Caco-2 (cell line): ENCODE data around the gene DDX39A. TPM values are rescaled to one million over a fixed set of nuclear protein-coding genes. Genes with fewer than 3 reads are reported as not detected.
"Not testable (repeated sequence)": the region's sequence is repeated elsewhere in the genome, so short reads cannot be mapped to it uniquely, and the experiment has no call there.

Source experiments
- BruUV-seq: library from RNA; stranded (reverse); fragments of 400-500 nt; replicated peaks from 2 replicates; lab custom pipeline; 2021; lab: Mats Ljungman, UMichigan
- CTCF ChIA-PET: fragments of 300-600 bp; sonication (Branson Sonifier 250); formaldehyde crosslinking; loops from one replicate; lab custom pipeline; 2022; ENCODE audit warnings: antibody characterized with exemption; lab: Charles Lee
- POLR2A ChIA-PET: fragments of 300-600 bp; sonication (Branson Sonifier 250); formaldehyde crosslinking; loops from one replicate; lab custom pipeline; 2022; ENCODE audit warnings: antibody characterized with exemption; lab: Charles Lee
- DNase-seq, 2 experiments: peaks; one replicate each; pipeline versions ENCODE4 v3.0.0 to v3.0.0-alpha.2; 2020 to 2022
- H3K27me3 ChIP-seq: replicated peaks from 2 replicates; pipeline ENCODE4 v1.6.0; 2011; ENCODE audit warnings: low read length; ENCODE audit not compliant: control insufficient read depth, insufficient read depth
- H3K36me3 ChIP-seq: 2 replicates; pipeline ENCODE4 v1.5.1; 2011; ENCODE audit warnings: low read length; ENCODE audit not compliant: control insufficient read depth, insufficient read depth
- H3K4me1 ChIP-seq: fragments of 250-450 bp; sonication (Bioruptor Pico); 2 replicates; pipeline ENCODE4 v1.5.1; 2020; ENCODE audit warnings: mild to moderate bottlenecking
- H3K4me3 ChIP-seq: 2 replicates; pipeline ENCODE4 v1.5.1; 2011; ENCODE audit warnings: low read depth, mild to moderate bottlenecking, control low read depth, low read length
- H3K9me3 ChIP-seq: fragments of 250-450 bp; sonication (Bioruptor Pico); 2 replicates; pipeline ENCODE4 v1.5.1; 2020; ENCODE audit warnings: mild to moderate bottlenecking, moderate library complexity
- H3K27ac Mint-ChIP-seq: one replicate; pipeline ENCODE4 v1.8.0; 2022; ENCODE audit warnings: mixed read lengths; ENCODE audit not compliant: unreplicated experiment
- H3K27me3 Mint-ChIP-seq: one replicate; pipeline ENCODE4 v1.8.0; 2022; ENCODE audit warnings: mixed read lengths; ENCODE audit not compliant: insufficient read depth, unreplicated experiment
- H3K36me3 Mint-ChIP-seq: one replicate; pipeline ENCODE4 v1.8.0; 2022; ENCODE audit warnings: mild to moderate bottlenecking, mixed read lengths; ENCODE audit not compliant: insufficient read depth, unreplicated experiment
- H3K4me1 Mint-ChIP-seq: one replicate; pipeline ENCODE4 v1.8.0; 2022; ENCODE audit warnings: low read depth, mixed read lengths; ENCODE audit not compliant: unreplicated experiment
- H3K4me3 Mint-ChIP-seq: one replicate; pipeline ENCODE4 v1.8.0; 2022; ENCODE audit warnings: mild to moderate bottlenecking, moderate library complexity, mixed read lengths; ENCODE audit not compliant: unreplicated experiment
- H3K9me3 Mint-ChIP-seq: one replicate; pipeline ENCODE4 v1.8.0; 2022; ENCODE audit warnings: mixed read lengths; ENCODE audit not compliant: unreplicated experiment
- intact Hi-C: fragments of 100-400 bp; cut with micrococcal nuclease; formaldehyde crosslinking; loops from one replicate; pipeline ENCODE4 v1.10.0; 2022; ENCODE audit not compliant: unreplicated experiment
- total RNA-seq: library from RNA; stranded (reverse); gene quantifications from 2 replicates; pipeline ENCODE4 v1.2.3, GENCODE V29; 2022
- TF ChIP-seq, protein P1 (sequence below), 2 experiments: fragments of 200-600 bp in 1 of 2; IDR thresholded peaks; 1 replicate in 1 of 2; 2 replicates in 1 of 2; pipeline versions ENCODE4 v1.5.1 to v1.8.0; 2011 to 2022; ENCODE audit warnings: antibody characterized with exemption in 1 of 2, control low read depth in 1 of 2, inconsistent platforms in 1 of 2, low read depth in 1 of 2, low read length in 1 of 2, mild to moderate bottlenecking in 1 of 2, moderate library complexity in 1 of 2; ENCODE audit not compliant: insufficient read depth in 1 of 2, severe bottlenecking in 1 of 2, unreplicated experiment in 1 of 2

Gene DDX39A
- total RNA-seq, 1 experiment from 2014 or later, result 118 TPM

DNA sequence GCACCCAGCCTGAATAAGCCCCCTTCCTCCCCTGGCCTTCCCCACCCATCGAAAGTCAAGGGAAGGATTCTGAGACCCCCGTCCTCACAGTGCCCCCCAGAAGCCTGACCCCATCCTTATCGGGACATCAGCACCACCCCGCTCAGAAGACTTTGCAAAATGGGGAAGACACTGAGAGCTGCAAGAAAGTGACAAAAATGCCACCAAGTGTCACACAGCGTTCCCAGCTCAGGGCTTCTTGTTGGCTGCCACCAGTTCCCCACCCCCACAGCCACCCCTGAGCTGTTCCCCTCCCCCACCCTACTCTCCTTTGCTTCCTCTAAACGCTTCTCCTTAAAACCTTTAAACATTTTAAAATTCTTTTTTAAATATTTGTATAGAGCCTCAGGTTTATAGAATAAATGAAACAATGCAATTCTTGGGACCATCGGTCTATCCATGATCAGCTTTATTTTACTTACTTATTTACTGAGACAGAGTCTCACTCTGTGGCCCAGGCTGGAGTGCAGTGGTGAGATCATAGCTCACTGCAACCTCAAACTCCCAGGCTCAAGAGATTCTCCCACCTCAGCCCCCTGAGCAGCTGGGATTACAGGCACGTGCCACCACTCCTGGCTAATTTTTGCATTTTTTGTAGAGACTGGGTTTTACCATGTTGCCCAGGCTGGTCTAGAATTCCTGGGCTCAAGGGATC lies 46.6 kb downstream of the DDX39A start:
- BruUV-seq, H3K27me3 Mint-ChIP-seq, H3K36me3 ChIP-seq, DNase-seq, H3K27ac Mint-ChIP-seq, H3K4me3 Mint-ChIP-seq, H3K9me3 Mint-ChIP-seq, H3K4me1 ChIP-seq, H3K36me3 Mint-ChIP-seq, CTCF ChIA-PET, intact Hi-C loops, H3K9me3 ChIP-seq, H3K4me1 Mint-ChIP-seq, H3K27me3 ChIP-seq, H3K4me3 ChIP-seq, POLR2A ChIA-PET: not testable (repeated sequence)

DNA sequence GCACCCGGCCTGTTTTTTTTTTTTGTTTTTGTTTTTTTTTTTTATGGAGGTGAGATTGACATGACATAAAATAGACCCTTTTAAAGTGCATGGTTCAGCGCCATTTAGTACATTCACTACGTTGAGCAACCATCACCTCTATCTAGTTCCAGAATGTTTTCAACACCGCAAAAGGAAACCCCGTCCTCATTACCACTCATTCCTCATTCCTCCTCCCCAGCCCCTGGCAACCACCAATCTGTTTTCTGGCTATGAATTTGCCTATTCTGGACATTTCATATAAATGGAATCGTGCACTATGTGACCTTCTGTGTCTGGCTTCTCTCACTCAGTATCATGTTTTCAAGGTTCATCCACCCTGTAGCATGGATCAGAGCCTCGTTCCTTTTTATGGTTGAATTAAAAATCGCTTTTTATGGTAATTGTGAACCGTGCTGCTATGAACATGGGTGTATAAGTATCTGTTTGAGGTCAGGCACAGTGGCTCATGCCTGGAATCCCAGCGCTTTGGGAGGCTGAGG lies 47.8 kb downstream of the DDX39A start:
- Mint-ChIP-seq H3K4me3 (no peak overlapping the region), H3K27me3 (no peaks in the 10 kb centered on the region), H3K9me3 (no peaks in the 10 kb centered on the region), H3K36me3 (no peaks in the 10 kb centered on the region), H3K4me1 (no peaks in the 10 kb centered on the region), H3K27ac (no peak overlapping the region)
- intact Hi-C loops, result no loop called here
- H3K4me3 ChIP-seq, result no peak overlapping the region
- H3K9me3 ChIP-seq, result no peaks in the 10 kb centered on the region
- no peaks in the 10 kb centered on the region for H3K27me3 ChIP-seq
- TF ChIP-seq, protein P1, sequence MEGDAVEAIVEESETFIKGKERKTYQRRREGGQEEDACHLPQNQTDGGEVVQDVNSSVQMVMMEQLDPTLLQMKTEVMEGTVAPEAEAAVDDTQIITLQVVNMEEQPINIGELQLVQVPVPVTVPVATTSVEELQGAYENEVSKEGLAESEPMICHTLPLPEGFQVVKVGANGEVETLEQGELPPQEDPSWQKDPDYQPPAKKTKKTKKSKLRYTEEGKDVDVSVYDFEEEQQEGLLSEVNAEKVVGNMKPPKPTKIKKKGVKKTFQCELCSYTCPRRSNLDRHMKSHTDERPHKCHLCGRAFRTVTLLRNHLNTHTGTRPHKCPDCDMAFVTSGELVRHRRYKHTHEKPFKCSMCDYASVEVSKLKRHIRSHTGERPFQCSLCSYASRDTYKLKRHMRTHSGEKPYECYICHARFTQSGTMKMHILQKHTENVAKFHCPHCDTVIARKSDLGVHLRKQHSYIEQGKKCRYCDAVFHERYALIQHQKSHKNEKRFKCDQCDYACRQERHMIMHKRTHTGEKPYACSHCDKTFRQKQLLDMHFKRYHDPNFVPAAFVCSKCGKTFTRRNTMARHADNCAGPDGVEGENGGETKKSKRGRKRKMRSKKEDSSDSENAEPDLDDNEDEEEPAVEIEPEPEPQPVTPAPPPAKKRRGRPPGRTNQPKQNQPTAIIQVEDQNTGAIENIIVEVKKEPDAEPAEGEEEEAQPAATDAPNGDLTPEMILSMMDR (IDR thresholded peaks at IDR 0.05; ENCODE audit: insufficient read depth in 1 of 2, low read depth in 1 of 2, low read length in 1 of 2, severe bottlenecking in 1 of 2, unreplicated experiment in 1 of 2), result no peak
- ChIA-PET POLR2A (no interaction called here), CTCF (no interaction called here)
- BruUV-seq, result no TSS peak
- no peak for DNase-seq
- no peaks in the 10 kb centered on the region for H3K36me3 ChIP-seq
- no peaks in the 10 kb centered on the region for H3K4me1 ChIP-seq

DNA sequence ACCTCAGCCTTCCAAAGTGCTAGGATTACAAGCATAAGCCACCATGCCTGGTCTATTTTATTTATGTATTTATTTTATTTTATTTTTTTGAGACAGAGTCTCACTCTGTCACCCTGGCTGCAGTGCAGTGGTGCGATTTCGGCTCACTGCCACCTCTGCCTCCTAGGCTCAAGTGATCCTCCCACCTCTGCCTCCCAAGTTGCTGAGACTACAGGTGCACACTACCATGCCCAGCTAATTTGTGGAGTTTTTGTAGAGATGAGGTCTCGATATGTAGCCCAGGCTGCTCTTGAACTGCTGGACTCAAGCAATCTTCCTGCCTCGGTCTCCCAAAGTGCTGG lies 48.2 kb downstream of the DDX39A start:
- Mint-ChIP-seq H3K27ac (no peak overlapping the region), H3K36me3 (no peaks in the 10 kb centered on the region), H3K4me1 (no peaks in the 10 kb centered on the region), H3K4me3 (no peak overlapping the region), H3K9me3 (no peaks in the 10 kb centered on the region), H3K27me3 (no peaks in the 10 kb centered on the region)
- Histone ChIP-seq H3K27me3 (no peaks in the 10 kb centered on the region), H3K36me3 (no peaks in the 10 kb centered on the region), H3K4me1 (no peaks in the 10 kb centered on the region), H3K9me3 (no peaks in the 10 kb centered on the region), H3K4me3 (no peak overlapping the region)
- no TSS peak for BruUV-seq
- CTCF ChIA-PET, result no interaction called here
- TF ChIP-seq, protein P1 (IDR thresholded peaks at IDR 0.05; ENCODE audit: insufficient read depth in 1 of 2, low read depth in 1 of 2, low read length in 1 of 2, severe bottlenecking in 1 of 2, unreplicated experiment in 1 of 2), result no peak
- POLR2A ChIA-PET, result no interaction called here
- intact Hi-C loops, result no loop called here
- DNase-seq, result no peak
